OCI-M2 (cell line): Measurements from ENCODE around the gene VWF.

Source experiments
- DNase-seq: peaks from one replicate; lab custom pipeline; 2025; ENCODE audit not compliant: unreplicated experiment; lab: John Stamatoyannopoulos, UW

The VWF gene

GRCh38 chr12:5964913-5965900 is 159.3 kb downstream of the VWF start:
- DNase-seq, result no peak

GRCh38 chr12:5963515-5963914 is 161.0 kb downstream of the VWF start:
- DNase-seq, result no peak

GRCh38 chr12:5960783-5961182 is 163.7 kb downstream of the VWF start:
- DNase-seq, result no peak

GRCh38 chr12:5956987-5957386 is 167.5 kb downstream of the VWF start:
- DNase-seq, result no peak

- no peak for DNase-seq
Observed at GRCh38 chr12:5954661-5955060, 169.8 kb downstream of the VWF start.

GRCh38 chr12:5953835-5954586 is 170.5 kb downstream of the VWF start:
- no peak for DNase-seq

- DNase-seq, result no peak
Observed at GRCh38 chr12:5952031-5952430, 172.4 kb downstream of the VWF start.

GRCh38 chr12:5948696-5949095 is 175.8 kb downstream of the VWF start:
- DNase-seq, result no peak

- DNase-seq, result no peak
Observed at GRCh38 chr12:5947006-5947405, 177.5 kb downstream of the VWF start.

- no peak for DNase-seq
Observed at GRCh38 chr12:5946388-5946787, 178.1 kb downstream of the VWF start.

GRCh38 chr12:5945071-5946008 is 179.1 kb downstream of the VWF start, which contains the start of gene ANO2:
TSS of gene ANO2 (minus strand) at chr12:5945259. CDS start at chr12:5945217, 42 bp downstream.
- DNase-seq, result no peak

GRCh38 chr12:5944688-5945070 is 179.8 kb downstream of the VWF start:
- no peak for DNase-seq

- DNase-seq, result no peak
Observed at GRCh38 chr12:5944053-5944452, 180.4 kb downstream of the VWF start.

- no peak for DNase-seq
Observed at GRCh38 chr12:5941907-5942306, 182.6 kb downstream of the VWF start.

GRCh38 chr12:5927732-5928516 is 196.5 kb downstream of the VWF start:
- no peak for DNase-seq

- DNase-seq, result no peak
Observed at GRCh38 chr12:5925646-5926045, 198.8 kb downstream of the VWF start.

GRCh38 chr12:5924342-5924741 is 200.1 kb downstream of the VWF start:
- DNase-seq, result no peak

GRCh38 chr12:5923751-5924150 is 200.7 kb downstream of the VWF start:
- DNase-seq, result no peak

GRCh38 chr12:5923043-5923605 is 201.3 kb downstream of the VWF start:
- DNase-seq, result no peak
